Duodenal mucosa (tissue), 2 donors: ENCODE data around the gene FBXL19.

Source experiments
- H3K27ac ChIP-seq: one replicate; pipeline ENCODE4 v1.7.0; 2013; ENCODE audit warnings: low read depth, low read length
- H3K27me3 ChIP-seq, 2 donors: one replicate each; pipeline ENCODE4 v1.7.0; 2013; ENCODE audit warnings: low read length in 2 of 2, control low read depth in 1 of 2; ENCODE audit not compliant: insufficient read depth in 2 of 2, control insufficient read depth in 1 of 2
- H3K36me3 ChIP-seq, 2 donors: one replicate each; pipeline ENCODE4 v1.7.0; 2013; ENCODE audit warnings: low read length in 2 of 2, control low read depth in 1 of 2; ENCODE audit not compliant: insufficient read depth in 2 of 2, control insufficient read depth in 1 of 2
- H3K4me1 ChIP-seq, 2 donors: one replicate each; pipeline ENCODE4 v1.7.0; 2013; ENCODE audit warnings: low read length in 2 of 2, control low read depth in 1 of 2; ENCODE audit not compliant: insufficient read depth in 2 of 2, control insufficient read depth in 1 of 2
- H3K4me3 ChIP-seq, 2 donors: one replicate each; pipeline ENCODE4 v1.7.0; 2013; ENCODE audit warnings: low read length in 2 of 2, low read depth in 1 of 2
- H3K9ac ChIP-seq, 2 donors: one replicate each; pipeline ENCODE4 v1.7.0; 2013; ENCODE audit warnings: low read length in 2 of 2, low read depth in 1 of 2
- H3K9me3 ChIP-seq, 2 donors: one replicate each; pipeline ENCODE4 v1.7.0; 2013; ENCODE audit warnings: low read length in 2 of 2, control low read depth in 1 of 2; ENCODE audit not compliant: control insufficient read depth in 1 of 2

FBXL19 gene

GRCh38 chr16:30923554-30924075 is at the start of gene FBXL19:
FBXL19 (plus strand) TSS chr16:30923572; CDS start chr16:30925755, 2,183 bp downstream.
- Histone ChIP-seq H3K4me1 (peaks cover 7 to 12% of the 10 kb centered on the region in 2 donors), H3K9me3 (no peaks in the 10 kb centered on the region), H3K27ac (peak within 1 kb of the TSS; percentile 85), H3K9ac (peak within 1 kb of the TSS; percentile 72 to 90), H3K27me3 (no peaks in the 10 kb centered on the region), H3K4me3 (peak within 1 kb of the TSS; percentile 82 to 88), H3K36me3 (peaks cover 0 to 4% of the 10 kb centered on the region in 2 donors)

GRCh38 chr16:30874244-30874820 is 49.0 kb upstream of the FBXL19 start:
- Histone ChIP-seq H3K36me3 (peaks cover 0 to 6% of the 10 kb centered on the region in 2 donors), H3K4me3 (peak overlapping the region; percentile 85 to 96), H3K9ac (peak overlapping the region; percentile 67 to 87), H3K4me1 (peaks cover 13 to 25% of the 10 kb centered on the region in 2 donors), H3K9me3 (no peaks in the 10 kb centered on the region), H3K27me3 (no peaks in the 10 kb centered on the region), H3K27ac (peak overlapping the region; percentile 82)

- Histone ChIP-seq H3K27ac (peak overlapping the region; percentile 82), H3K27me3 (no peaks in the 10 kb centered on the region), H3K9ac (peak overlapping the region; percentile 67 to 87), H3K4me1 (peaks cover 13 to 25% of the 10 kb centered on the region in 2 donors), H3K36me3 (peaks cover 0 to 10% of the 10 kb centered on the region in 2 donors), H3K4me3 (peak overlapping the region; percentile 85 to 96), H3K9me3 (no peaks in the 10 kb centered on the region)
Measured at GRCh38 chr16:30874821-30875717, 48.3 kb upstream of the FBXL19 start.

- peaks cover 13 to 25% of the 10 kb centered on the region in 2 donors for H3K4me1 ChIP-seq
Measured at GRCh38 chr16:30875871-30876801, 47.2 kb upstream of the FBXL19 start.

GRCh38 chr16:30876867-30877266 is 46.5 kb upstream of the FBXL19 start:
- Histone ChIP-seq H3K4me1 (peaks cover 13 to 31% of the 10 kb centered on the region in 2 donors), H3K36me3 (peaks cover 0 to 11% of the 10 kb centered on the region in 2 donors), H3K9me3 (no peaks in the 10 kb centered on the region), H3K27ac (peak overlapping the region; percentile 82), H3K27me3 (no peaks in the 10 kb centered on the region), H3K9ac (peak overlapping the region; percentile 67 to 87), H3K4me3 (peak overlapping the region; percentile 85 to 96)

More at GRCh38 chr16:30875871-30876801, 47.2 kb upstream of the FBXL19 start:
- H3K9ac ChIP-seq, result peak overlapping the region; percentile 67 to 87
- H3K27ac ChIP-seq, result peak overlapping the region; percentile 82
- H3K27me3 ChIP-seq, result no peaks in the 10 kb centered on the region
- peaks cover 0 to 11% of the 10 kb centered on the region in 2 donors for H3K36me3 ChIP-seq
- H3K4me3 ChIP-seq, result peak overlapping the region; percentile 85 to 96
- H3K9me3 ChIP-seq, result no peaks in the 10 kb centered on the region

- Histone ChIP-seq H3K9ac (peak overlapping the region in 1 of 2 donors; percentile 18), H3K9me3 (no peaks in the 10 kb centered on the region), H3K27me3 (no peaks in the 10 kb centered on the region), H3K4me1 (peaks cover 11 to 18% of the 10 kb centered on the region in 2 donors), H3K4me3 (no peak overlapping the region), H3K36me3 (peaks cover 5 to 34% of the 10 kb centered on the region in 2 donors), H3K27ac (no peak overlapping the region)
Measured at GRCh38 chr16:30882429-30883310, 40.7 kb upstream of the FBXL19 start.

GRCh38 chr16:30884760-30885159 is 38.6 kb upstream of the FBXL19 start:
- Histone ChIP-seq H3K27me3 (no peaks in the 10 kb centered on the region), H3K36me3 (peaks cover 13 to 41% of the 10 kb centered on the region in 2 donors), H3K9ac (no peak overlapping the region), H3K4me1 (peaks cover 11 to 18% of the 10 kb centered on the region in 2 donors), H3K4me3 (no peak overlapping the region), H3K9me3 (no peaks in the 10 kb centered on the region), H3K27ac (no peak overlapping the region)

GRCh38 chr16:30885196-30885595 is 38.2 kb upstream of the FBXL19 start:
- H3K36me3 ChIP-seq, result peaks cover 13 to 37% of the 10 kb centered on the region in 2 donors
- H3K9me3 ChIP-seq, result no peaks in the 10 kb centered on the region
- no peak overlapping the region for H3K27ac ChIP-seq
- H3K4me1 ChIP-seq, result peaks cover 11 to 18% of the 10 kb centered on the region in 2 donors
- H3K9ac ChIP-seq, result no peak overlapping the region
- no peak overlapping the region for H3K4me3 ChIP-seq
- no peaks in the 10 kb centered on the region for H3K27me3 ChIP-seq

GRCh38 chr16:30886145-30886544 is 37.2 kb upstream of the FBXL19 start:
- Histone ChIP-seq H3K27me3 (no peaks in the 10 kb centered on the region), H3K27ac (no peak overlapping the region), H3K36me3 (peaks cover 13 to 37% of the 10 kb centered on the region in 2 donors)

More at GRCh38 chr16:30886145-30886544, 37.2 kb upstream of the FBXL19 start:
- Histone ChIP-seq H3K9me3 (no peaks in the 10 kb centered on the region), H3K4me1 (peaks cover 11 to 17% of the 10 kb centered on the region in 2 donors), H3K9ac (no peak overlapping the region), H3K4me3 (no peak overlapping the region)
